Fibroblast of villous mesenchyme (primary cell): Measurements from ENCODE around the gene ALKBH5. TPM values are rescaled to one million over a fixed set of nuclear protein-coding genes. Genes with fewer than 3 reads are reported as not detected.

Source experiments
- DNase-seq: peaks from one replicate; pipeline ENCODE4 v3.0.0-alpha.2; 2010; ENCODE audit warnings: low read depth
- H3K4me3 ChIP-seq: 2 replicates; pipeline ENCODE4 v1.5.1; 2011; ENCODE audit warnings: low read depth, mild to moderate bottlenecking, low read length
- CTCF ChIP-seq: IDR thresholded peaks from 2 replicates; pipeline ENCODE4 v1.5.1; 2012; ENCODE audit warnings: low read depth, mild to moderate bottlenecking, low read length; ENCODE audit not compliant: insufficient read depth
- total RNA-seq: library from RNA; depleted of rRNA; stranded (reverse); fragments of >200 nt; gene quantifications from 2 replicates; pipeline ENCODE4 v1.2.3, GENCODE V29; 2012

ALKBH5 gene
- total RNA-seq, 1 donor = 144 TPM

- no peak for TF ChIP-seq CTCF
- DNase-seq = no peak
- H3K4me3 ChIP-seq = no peak overlapping the region
These were observed 20.1 kb upstream of the ALKBH5 start for GRCh38 chr17:18163547-18163946.

GRCh38 chr17:18166894-18167293 lies 16.7 kb upstream of the ALKBH5 start:
- no peak for DNase-seq
- no peak for TF ChIP-seq CTCF
- no peak overlapping the region for H3K4me3 ChIP-seq

GRCh38 chr17:18167421-18167820 lies 16.2 kb upstream of the ALKBH5 start:
- TF ChIP-seq CTCF = no peak
- DNase-seq = no peak
- no peak overlapping the region for H3K4me3 ChIP-seq

- H3K4me3 ChIP-seq = no peak overlapping the region
- no peak for DNase-seq
These were observed 10.9 kb upstream of the ALKBH5 start for GRCh38 chr17:18172531-18173278.

GRCh38 chr17:18173740-18174139 lies 9.9 kb upstream of the ALKBH5 start:
- no peak for DNase-seq
- H3K4me3 ChIP-seq = no peak overlapping the region
- no peak for TF ChIP-seq CTCF

More at GRCh38 chr17:18172531-18173278, 10.9 kb upstream of the ALKBH5 start:
- no peak for TF ChIP-seq CTCF

- TF ChIP-seq CTCF = no peak
- H3K4me3 ChIP-seq = no peak overlapping the region
- DNase-seq = no peak
These were observed 7.5 kb upstream of the ALKBH5 start for GRCh38 chr17:18176176-18176575.

- no peak for TF ChIP-seq CTCF
- no peak for DNase-seq
- no peak overlapping the region for H3K4me3 ChIP-seq
These were observed 6.5 kb upstream of the ALKBH5 start for GRCh38 chr17:18177133-18177532.
